Measurements from ENCODE around the gene BLOC1S1. TPM values are rescaled to one million over a fixed set of nuclear protein-coding genes. Genes with fewer than 3 reads are reported as not detected.

Gene BLOC1S1
- total RNA-seq, 1 experiment from 2014 or later = 83.4 TPM

GRCh38 chr12:55718624-55719275 is 2.9 kb downstream of the BLOC1S1 start:
- H3K27me3 ChIP-seq (ENCODE audit: low read length) = no peaks in the 10 kb centered on the region
- peak overlapping the region; percentile 74; the same call in 1 of the 2 replicates for H3K4me3 ChIP-seq (ENCODE audit: low read length)
- peaks cover 34% of the 10 kb centered on the region for H3K4me1 ChIP-seq (ENCODE audit: low read length)
- no peaks in the 10 kb centered on the region for H3K9me3 ChIP-seq (ENCODE audit: low read length)
- peak overlapping the region; percentile 84; the same call in 1 of the 2 replicates for H3K9ac ChIP-seq (ENCODE audit: low read length)
- peak overlapping the region; percentile 71 for H3K27ac ChIP-seq (ENCODE audit: low read length)
- no peaks in the 10 kb centered on the region for H3K36me3 ChIP-seq (ENCODE audit: insufficient read depth, low read length)
- DNase-seq = no peak
- H3K4me2 ChIP-seq (ENCODE audit: low read depth, low read length, poor library complexity, severe bottlenecking) = peak overlapping the region; percentile 95
- no peaks in the 10 kb centered on the region for H3K9me2 ChIP-seq (replicated peaks; ENCODE audit: insufficient read depth, low read length)
- H4K20me1 ChIP-seq (ENCODE audit: insufficient read depth, low read depth, low read length) = no peaks in the 10 kb centered on the region
- H3K79me2 ChIP-seq (ENCODE audit: low read length) = peaks cover 25% of the 10 kb centered on the region
- no peak overlapping the region for H2AFZ ChIP-seq (ENCODE audit: low read length)

GRCh38 chr12:55719371-55719770 is 3.5 kb downstream of the BLOC1S1 start:
- Histone ChIP-seq H4K20me1 (ENCODE audit: insufficient read depth, low read depth, low read length) (no peaks in the 10 kb centered on the region), H3K9me2 (replicated peaks; ENCODE audit: insufficient read depth, low read length) (no peaks in the 10 kb centered on the region), H3K27ac (ENCODE audit: low read length) (peak overlapping the region; percentile 71; the same call in 1 of the 2 replicates), H3K9me3 (ENCODE audit: low read length) (no peaks in the 10 kb centered on the region), H3K4me2 (ENCODE audit: low read depth, low read length, poor library complexity, severe bottlenecking) (peak overlapping the region; percentile 95), H3K36me3 (ENCODE audit: insufficient read depth, low read length) (no peaks in the 10 kb centered on the region), H3K79me2 (ENCODE audit: low read length) (peaks cover 25% of the 10 kb centered on the region), H3K4me1 (ENCODE audit: low read length) (peaks cover 34% of the 10 kb centered on the region), H3K4me3 (ENCODE audit: low read length) (no peak overlapping the region), H2AFZ (ENCODE audit: low read length) (no peak overlapping the region), H3K27me3 (ENCODE audit: low read length) (no peaks in the 10 kb centered on the region), H3K9ac (ENCODE audit: low read length) (no peak overlapping the region)
- no peak for DNase-seq

GRCh38 chr12:55720071-55720564 is 4.3 kb downstream of the BLOC1S1 start, which contains the start of gene RDH5:
Gene RDH5, plus strand, starts transcription at chr12:55720393. Its CDS starts 792 bp downstream, at chr12:55721185.
- Histone ChIP-seq H3K4me1 (ENCODE audit: low read length) (peaks cover 39% of the 10 kb centered on the region), H3K9me2 (replicated peaks; ENCODE audit: insufficient read depth, low read length) (no peaks in the 10 kb centered on the region), H2AFZ (ENCODE audit: low read length) (no peak within 1 kb of the TSS), H3K4me2 (ENCODE audit: low read depth, low read length, poor library complexity, severe bottlenecking) (no peak within 1 kb of the TSS), H3K27me3 (ENCODE audit: low read length) (no peaks in the 10 kb centered on the region), H3K36me3 (ENCODE audit: insufficient read depth, low read length) (no peaks in the 10 kb centered on the region), H3K9ac (ENCODE audit: low read length) (no peak within 1 kb of the TSS; the same call in 1 of the 2 replicates), H3K79me2 (ENCODE audit: low read length) (peaks cover 25% of the 10 kb centered on the region), H3K27ac (ENCODE audit: low read length) (peak within 1 kb of the TSS; percentile 71; the same call in 1 of the 2 replicates), H3K4me3 (ENCODE audit: low read length) (no peak within 1 kb of the TSS), H3K9me3 (ENCODE audit: low read length) (no peaks in the 10 kb centered on the region), H4K20me1 (ENCODE audit: insufficient read depth, low read depth, low read length) (no peaks in the 10 kb centered on the region)
- DNase-seq = no peak

- Histone ChIP-seq H3K79me2 (ENCODE audit: low read length) (peaks cover 25% of the 10 kb centered on the region), H3K9me3 (ENCODE audit: low read length) (no peaks in the 10 kb centered on the region), H3K27ac (ENCODE audit: low read length) (no peak overlapping the region), H4K20me1 (ENCODE audit: insufficient read depth, low read depth, low read length) (no peaks in the 10 kb centered on the region), H3K4me2 (ENCODE audit: low read depth, low read length, poor library complexity, severe bottlenecking) (no peak overlapping the region), H2AFZ (ENCODE audit: low read length) (no peak overlapping the region), H3K4me3 (ENCODE audit: low read length) (no peak overlapping the region), H3K9ac (ENCODE audit: low read length) (no peak overlapping the region), H3K9me2 (replicated peaks; ENCODE audit: insufficient read depth, low read length) (no peaks in the 10 kb centered on the region), H3K27me3 (ENCODE audit: low read length) (no peaks in the 10 kb centered on the region), H3K36me3 (ENCODE audit: insufficient read depth, low read length) (no peaks in the 10 kb centered on the region), H3K4me1 (ENCODE audit: low read length) (peaks cover 39% of the 10 kb centered on the region)
- DNase-seq = no peak
These were observed 5.1 kb downstream of the BLOC1S1 start for GRCh38 chr12:55720894-55721444.

GRCh38 chr12:55721601-55722213 is 5.9 kb downstream of the BLOC1S1 start:
- Histone ChIP-seq H3K27ac (ENCODE audit: low read length) (no peak overlapping the region), H3K4me3 (ENCODE audit: low read length) (no peak overlapping the region), H3K4me2 (ENCODE audit: low read depth, low read length, poor library complexity, severe bottlenecking) (no peak overlapping the region), H3K79me2 (ENCODE audit: low read length) (peaks cover 22% of the 10 kb centered on the region), H2AFZ (ENCODE audit: low read length) (no peak overlapping the region), H3K27me3 (ENCODE audit: low read length) (no peaks in the 10 kb centered on the region), H3K9me2 (replicated peaks; ENCODE audit: insufficient read depth, low read length) (no peaks in the 10 kb centered on the region), H3K9ac (ENCODE audit: low read length) (no peak overlapping the region), H3K36me3 (ENCODE audit: insufficient read depth, low read length) (no peaks in the 10 kb centered on the region), H3K4me1 (ENCODE audit: low read length) (peaks cover 40% of the 10 kb centered on the region), H3K9me3 (ENCODE audit: low read length) (no peaks in the 10 kb centered on the region), H4K20me1 (ENCODE audit: insufficient read depth, low read depth, low read length) (no peaks in the 10 kb centered on the region)
- DNase-seq = no peak

GRCh38 chr12:55722948-55723347 is 7.1 kb downstream of the BLOC1S1 start:
- no peaks in the 10 kb centered on the region for H3K36me3 ChIP-seq (ENCODE audit: insufficient read depth, low read length)
- no peak overlapping the region for H3K27ac ChIP-seq (ENCODE audit: low read length)
- H3K9me3 ChIP-seq (ENCODE audit: low read length) = no peaks in the 10 kb centered on the region
- no peak overlapping the region for H2AFZ ChIP-seq (ENCODE audit: low read length)
- no peaks in the 10 kb centered on the region for H3K27me3 ChIP-seq (ENCODE audit: low read length)
- no peak overlapping the region for H3K4me3 ChIP-seq (ENCODE audit: low read length)
- peaks cover 38% of the 10 kb centered on the region for H3K4me1 ChIP-seq (ENCODE audit: low read length)
- H3K79me2 ChIP-seq (ENCODE audit: low read length) = peaks cover 19% of the 10 kb centered on the region
- DNase-seq = no peak
- no peak overlapping the region for H3K9ac ChIP-seq (ENCODE audit: low read length)
- no peaks in the 10 kb centered on the region for H4K20me1 ChIP-seq (ENCODE audit: insufficient read depth, low read depth, low read length)
- H3K9me2 ChIP-seq (replicated peaks; ENCODE audit: insufficient read depth, low read length) = no peaks in the 10 kb centered on the region
- H3K4me2 ChIP-seq (ENCODE audit: low read depth, low read length, poor library complexity, severe bottlenecking) = no peak overlapping the region

- no peak overlapping the region for H2AFZ ChIP-seq (ENCODE audit: low read length)
- H3K9ac ChIP-seq (ENCODE audit: low read length) = no peak overlapping the region
- H3K27ac ChIP-seq (ENCODE audit: low read length) = no peak overlapping the region
- no peak overlapping the region for H3K4me2 ChIP-seq (ENCODE audit: low read depth, low read length, poor library complexity, severe bottlenecking)
- H3K4me1 ChIP-seq (ENCODE audit: low read length) = peaks cover 32% of the 10 kb centered on the region
- no peak for DNase-seq
- H3K36me3 ChIP-seq (ENCODE audit: insufficient read depth, low read length) = no peaks in the 10 kb centered on the region
- no peaks in the 10 kb centered on the region for H3K9me2 ChIP-seq (replicated peaks; ENCODE audit: insufficient read depth, low read length)
- peaks cover 17% of the 10 kb centered on the region for H3K79me2 ChIP-seq (ENCODE audit: low read length)
- no peaks in the 10 kb centered on the region for H3K27me3 ChIP-seq (ENCODE audit: low read length)
- no peaks in the 10 kb centered on the region for H4K20me1 ChIP-seq (ENCODE audit: insufficient read depth, low read depth, low read length)
- no peaks in the 10 kb centered on the region for H3K9me3 ChIP-seq (ENCODE audit: low read length)
- H3K4me3 ChIP-seq (ENCODE audit: low read length) = no peak overlapping the region
These were observed 7.8 kb downstream of the BLOC1S1 start for GRCh38 chr12:55723516-55724225.
